Esophagus squamous epithelium (tissue), 4 donors: ENCODE measurements around the gene ATP8A2.

Experiments used
- POLR2A ChIP-seq, 4 donors: fragments of 450-650 bp; IDR thresholded peaks; one replicate each; pipeline ENCODE4 v1.6.1; 2017; ENCODE audit warnings: antibody characterized with exemption in 4 of 4, mild to moderate bottlenecking in 4 of 4, moderate library complexity in 3 of 4
- TF ChIP-seq, protein P1 (sequence below), 6 experiments: fragments of 450-650 bp in 4 of 6; fragments of 200-600 bp in 2 of 6; sonication (generic) in 2 of 6; IDR thresholded peaks; one replicate each; pipeline ENCODE4 v1.5.1; 2016 to 2019; ENCODE audit warnings: antibody characterized with exemption in 6 of 6, mild to moderate bottlenecking in 4 of 6, moderate library complexity in 4 of 6

DNA sequence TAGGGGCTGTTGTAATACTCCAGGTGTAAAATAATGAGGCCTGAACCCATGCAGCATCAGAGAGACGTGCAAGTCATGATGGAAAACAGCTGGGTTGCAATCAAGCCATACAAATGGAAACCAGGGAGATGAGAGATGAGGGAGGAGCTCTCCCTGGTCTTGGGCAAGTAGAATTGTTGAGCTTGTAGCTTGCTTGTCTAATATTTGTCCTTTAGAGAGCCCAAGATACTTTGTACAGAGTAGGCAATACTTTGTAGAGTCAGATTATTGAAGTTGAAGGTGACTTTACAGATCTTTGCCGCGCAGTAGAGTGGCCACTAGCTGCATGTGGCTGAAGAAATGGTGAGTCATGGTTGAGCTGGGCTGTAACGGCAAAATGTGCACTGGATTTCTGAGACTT, 8.3 kb downstream of the ATP8A2 start:
- TF ChIP-seq, protein P1, sequence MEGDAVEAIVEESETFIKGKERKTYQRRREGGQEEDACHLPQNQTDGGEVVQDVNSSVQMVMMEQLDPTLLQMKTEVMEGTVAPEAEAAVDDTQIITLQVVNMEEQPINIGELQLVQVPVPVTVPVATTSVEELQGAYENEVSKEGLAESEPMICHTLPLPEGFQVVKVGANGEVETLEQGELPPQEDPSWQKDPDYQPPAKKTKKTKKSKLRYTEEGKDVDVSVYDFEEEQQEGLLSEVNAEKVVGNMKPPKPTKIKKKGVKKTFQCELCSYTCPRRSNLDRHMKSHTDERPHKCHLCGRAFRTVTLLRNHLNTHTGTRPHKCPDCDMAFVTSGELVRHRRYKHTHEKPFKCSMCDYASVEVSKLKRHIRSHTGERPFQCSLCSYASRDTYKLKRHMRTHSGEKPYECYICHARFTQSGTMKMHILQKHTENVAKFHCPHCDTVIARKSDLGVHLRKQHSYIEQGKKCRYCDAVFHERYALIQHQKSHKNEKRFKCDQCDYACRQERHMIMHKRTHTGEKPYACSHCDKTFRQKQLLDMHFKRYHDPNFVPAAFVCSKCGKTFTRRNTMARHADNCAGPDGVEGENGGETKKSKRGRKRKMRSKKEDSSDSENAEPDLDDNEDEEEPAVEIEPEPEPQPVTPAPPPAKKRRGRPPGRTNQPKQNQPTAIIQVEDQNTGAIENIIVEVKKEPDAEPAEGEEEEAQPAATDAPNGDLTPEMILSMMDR (IDR thresholded peaks at IDR 0.05) = no peak
- no peak for TF ChIP-seq POLR2A (IDR thresholded peaks at IDR 0.05)
